ENCODE measurements around the gene MASP1. TPM values are rescaled to one million over a fixed set of nuclear protein-coding genes. Genes with fewer than 3 reads are reported as not detected.

The MASP1 gene
- total RNA-seq, 2 donors from 2014 or later: 0.52 to 11.1 TPM

DNA sequence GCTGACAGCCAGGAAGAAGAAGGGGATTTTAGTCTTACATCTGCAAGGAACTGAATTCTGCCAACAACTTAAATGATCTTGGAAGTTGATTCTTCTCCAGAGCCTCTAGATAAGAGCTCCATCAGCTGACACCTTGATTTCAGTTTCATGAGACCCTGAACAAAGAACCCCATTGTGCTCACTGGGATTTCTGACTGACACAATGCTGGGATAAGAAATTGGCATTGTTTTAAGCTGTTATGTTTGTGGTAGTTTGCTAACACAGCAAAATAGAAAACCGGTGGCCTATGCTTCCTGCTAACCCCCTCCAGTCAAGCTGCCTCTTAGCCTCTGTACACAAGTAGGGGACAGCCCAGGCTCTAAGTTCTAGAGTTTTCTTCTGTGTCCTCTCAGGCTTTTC, 36.2 kb downstream of the MASP1 start:
- intact Hi-C loops (cut with DNase I): no loop called here
- no peaks in the 10 kb centered on the region for H3K27me3 ChIP-seq
- H3K27ac ChIP-seq: no peak overlapping the region
- H3K9me3 ChIP-seq: no peaks in the 10 kb centered on the region
- TF ChIP-seq CTCF (IDR thresholded peaks at IDR 0.05): no peak
- no peak overlapping the region for H3K9ac ChIP-seq (ENCODE audit: low read depth in 2 of 2, low read length in 2 of 2)
- no peaks in the 10 kb centered on the region for H3K36me3 ChIP-seq
- no peaks in the 10 kb centered on the region for H3K4me1 ChIP-seq
- no peak for DNase-seq
- no peak overlapping the region for H3K4me3 ChIP-seq

DNA sequence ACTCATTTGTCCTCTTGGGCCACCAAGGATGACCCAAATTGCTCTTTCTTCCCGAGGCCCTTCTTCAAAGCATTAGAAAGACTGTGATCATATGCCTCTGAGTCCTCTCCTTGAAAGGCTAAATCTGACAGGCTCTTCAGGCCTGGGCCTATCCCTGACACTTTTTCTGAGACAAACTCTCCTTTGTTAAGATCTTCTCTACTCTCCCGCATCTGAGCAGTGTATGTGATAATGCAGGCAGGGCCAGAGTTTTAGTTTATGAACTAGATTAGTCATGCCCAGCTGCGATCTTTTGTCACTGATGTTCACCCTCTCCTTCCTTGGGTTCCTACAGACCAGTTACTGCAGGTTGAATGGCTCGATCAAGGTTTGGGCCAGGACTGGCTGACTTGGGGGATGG, 39.2 kb downstream of the MASP1 start:
- DNase-seq: no peak
- no peak for TF ChIP-seq CTCF (IDR thresholded peaks at IDR 0.05)
- H3K36me3 ChIP-seq: no peaks in the 10 kb centered on the region
- H3K27ac ChIP-seq: no peak overlapping the region
- intact Hi-C loops (cut with DNase I): no loop called here
- no peaks in the 10 kb centered on the region for H3K9me3 ChIP-seq
- H3K4me3 ChIP-seq: no peak overlapping the region
- no peaks in the 10 kb centered on the region for H3K27me3 ChIP-seq
- no peaks in the 10 kb centered on the region for H3K4me1 ChIP-seq
- H3K9ac ChIP-seq (ENCODE audit: low read depth in 2 of 2, low read length in 2 of 2): no peak overlapping the region

- Histone ChIP-seq H3K9me3 (no peaks in the 10 kb centered on the region), H3K9ac (ENCODE audit: low read depth in 2 of 2, low read length in 2 of 2) (no peak overlapping the region), H3K27ac (no peak overlapping the region), H3K36me3 (no peaks in the 10 kb centered on the region), H3K4me3 (no peak overlapping the region), H3K27me3 (no peaks in the 10 kb centered on the region), H3K4me1 (no peaks in the 10 kb centered on the region)
- intact Hi-C loops (cut with DNase I): no loop called here
- DNase-seq: no peak
- no peak for TF ChIP-seq CTCF (IDR thresholded peaks at IDR 0.05)
Measured at GRCh38 chr3:187251599-187251998, 39.9 kb downstream of the MASP1 start.

DNA sequence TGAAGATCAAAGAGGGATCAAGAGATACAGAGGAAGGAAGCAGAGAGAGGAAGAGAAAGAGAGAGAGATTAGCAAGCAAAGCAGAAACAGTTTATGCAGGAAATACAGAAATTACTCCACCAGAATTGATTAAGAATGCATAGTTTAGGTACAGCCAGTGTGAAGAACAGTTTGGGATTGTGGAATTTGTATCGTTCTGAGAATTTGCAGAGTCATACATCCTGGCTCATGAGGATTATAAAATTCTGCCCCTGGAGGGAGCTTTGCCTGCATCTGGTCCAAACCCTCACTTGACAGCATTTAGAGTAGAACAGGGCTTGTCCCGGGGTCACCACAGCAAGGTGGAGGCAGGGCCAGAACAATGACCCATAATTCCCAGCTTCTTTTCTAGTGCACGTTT, 44.1 kb downstream of the MASP1 start:
- no peak overlapping the region for H3K9ac ChIP-seq (ENCODE audit: low read depth in 2 of 2, low read length in 2 of 2)

GRCh38 chr3:187243933-187244524, 47.5 kb downstream of the MASP1 start:
- TF ChIP-seq CTCF (IDR thresholded peaks at IDR 0.05): no peak

More for the DNA sequence above, 44.1 kb downstream of the MASP1 start:
- Histone ChIP-seq H3K4me1 (no peaks in the 10 kb centered on the region), H3K9me3 (no peaks in the 10 kb centered on the region), H3K4me3 (no peak overlapping the region), H3K27ac (no peak overlapping the region), H3K36me3 (no peaks in the 10 kb centered on the region), H3K27me3 (no peaks in the 10 kb centered on the region)
- intact Hi-C loops (cut with DNase I): no loop called here
- no peak for DNase-seq
- no peak for TF ChIP-seq CTCF (IDR thresholded peaks at IDR 0.05)

More at GRCh38 chr3:187243933-187244524, 47.5 kb downstream of the MASP1 start:
- no peaks in the 10 kb centered on the region for H3K9me3 ChIP-seq
- H3K9ac ChIP-seq (ENCODE audit: low read depth in 2 of 2, low read length in 2 of 2): no peak overlapping the region
- H3K27me3 ChIP-seq: no peaks in the 10 kb centered on the region
- H3K27ac ChIP-seq: no peak overlapping the region
- H3K36me3 ChIP-seq: no peaks in the 10 kb centered on the region
- no peak for DNase-seq
- H3K4me3 ChIP-seq: no peak overlapping the region
- no peaks in the 10 kb centered on the region for H3K4me1 ChIP-seq
- intact Hi-C loops (cut with DNase I): no loop called here
